Right lobe of liver (tissue), 4 donors: ENCODE data around the gene PDZD2.

Experiments used
- CTCF ChIP-seq, 4 donors: fragments of 200-600 bp in 3 of 4; fragments of 450-650 bp in 1 of 4; IDR thresholded peaks; one replicate each; pipeline versions ENCODE4 v1.5.1 to v1.8.0; 2016 to 2022; ENCODE audit warnings: antibody characterized with exemption in 4 of 4, mild to moderate bottlenecking in 2 of 4
- POLR2A ChIP-seq: fragments of 450-650 bp; IDR thresholded peaks from one replicate; pipeline ENCODE4 v1.6.1; 2017; ENCODE audit warnings: antibody characterized with exemption, mild to moderate bottlenecking
- donor health status: DM: no; HTN: no; CAD: no.
- donor health status: DM: no; HTN: no; CAD: no.
- donor health status: DM: no; HTN: yes; CAD: no.

- TF ChIP-seq CTCF (IDR thresholded peaks at IDR 0.05) (no peak), POLR2A (no peak)
Measured at GRCh38 chr5:31992377-31992776, 353.4 kb downstream of the PDZD2 start.
